Activated naive CD8-positive, alpha-beta T cell treated with anti-CD3 and anti-CD28 coated beads for 36 hours (primary cell): ENCODE results near the gene TMEM198. TPM values are rescaled to one million over a fixed set of nuclear protein-coding genes. Genes with fewer than 3 reads are reported as not detected.

Experiments
- DNase-seq: peaks from one replicate; pipeline ENCODE4 v3.0.0; 2021
- H3K27ac Mint-ChIP-seq: one replicate; pipeline ENCODE4 v1.8.0; 2022; ENCODE audit warnings: mild to moderate bottlenecking, moderate library complexity, mixed read lengths
- H3K27me3 Mint-ChIP-seq: one replicate; pipeline ENCODE4 v1.8.0; 2022; ENCODE audit warnings: mild to moderate bottlenecking, mixed read lengths
- H3K36me3 Mint-ChIP-seq: one replicate; pipeline ENCODE4 v1.8.0; 2021; ENCODE audit warnings: mild to moderate bottlenecking, mixed read lengths
- H3K4me1 Mint-ChIP-seq: one replicate; pipeline ENCODE4 v1.8.0; 2021; ENCODE audit warnings: mixed read lengths
- H3K4me3 Mint-ChIP-seq: one replicate; pipeline ENCODE4 v1.8.0; 2022; ENCODE audit warnings: mild to moderate bottlenecking, moderate library complexity, mixed read lengths
- H3K9me3 Mint-ChIP-seq: one replicate; pipeline ENCODE4 v1.8.0; 2022; ENCODE audit warnings: mixed read lengths
- total RNA-seq, 2 experiments: library from RNA; stranded (reverse); gene quantifications; one replicate each; pipeline ENCODE4 v1.2.3, GENCODE V29; 2021

Gene TMEM198
- total RNA-seq, 2 experiments from 2014 or later = 3.5 to 4.2 TPM

- no peak overlapping the region for H3K4me3 Mint-ChIP-seq
Measured at GRCh38 chr2:219515874-219516629, 27.8 kb upstream of the TMEM198 start.

GRCh38 chr2:219516888-219517287, 26.9 kb upstream of the TMEM198 start:
- peaks cover 89% of the 10 kb centered on the region for H3K27me3 Mint-ChIP-seq
- no peaks in the 10 kb centered on the region for H3K36me3 Mint-ChIP-seq
- no peak overlapping the region for H3K27ac Mint-ChIP-seq
- no peak for DNase-seq
- H3K4me3 Mint-ChIP-seq = no peak overlapping the region
- peaks cover 15% of the 10 kb centered on the region for H3K4me1 Mint-ChIP-seq
- no peaks in the 10 kb centered on the region for H3K9me3 Mint-ChIP-seq

More at GRCh38 chr2:219515874-219516629, 27.8 kb upstream of the TMEM198 start:
- no peaks in the 10 kb centered on the region for H3K9me3 Mint-ChIP-seq
- DNase-seq = no peak
- no peak overlapping the region for H3K27ac Mint-ChIP-seq
- H3K4me1 Mint-ChIP-seq = peaks cover 10% of the 10 kb centered on the region
- H3K36me3 Mint-ChIP-seq = no peaks in the 10 kb centered on the region
- H3K27me3 Mint-ChIP-seq = peaks cover 89% of the 10 kb centered on the region

GRCh38 chr2:219517954-219518778, 25.7 kb upstream of the TMEM198 start:
- H3K9me3 Mint-ChIP-seq = no peaks in the 10 kb centered on the region
- peaks cover 16% of the 10 kb centered on the region for H3K4me1 Mint-ChIP-seq
- no peak for DNase-seq
- H3K27ac Mint-ChIP-seq = no peak overlapping the region
- no peaks in the 10 kb centered on the region for H3K36me3 Mint-ChIP-seq
- no peak overlapping the region for H3K4me3 Mint-ChIP-seq
- peaks cover 82% of the 10 kb centered on the region for H3K27me3 Mint-ChIP-seq

GRCh38 chr2:219519526-219519916, 24.3 kb upstream of the TMEM198 start:
- no peak for DNase-seq
- H3K4me1 Mint-ChIP-seq = peaks cover 7% of the 10 kb centered on the region
- H3K9me3 Mint-ChIP-seq = no peaks in the 10 kb centered on the region

GRCh38 chr2:219520079-219520478, 23.7 kb upstream of the TMEM198 start:
- Mint-ChIP-seq H3K4me1 (peaks cover 7% of the 10 kb centered on the region), H3K27ac (no peak overlapping the region), H3K27me3 (peaks cover 86% of the 10 kb centered on the region), H3K9me3 (no peaks in the 10 kb centered on the region), H3K4me3 (no peak overlapping the region), H3K36me3 (no peaks in the 10 kb centered on the region)
- no peak for DNase-seq

More at GRCh38 chr2:219519526-219519916, 24.3 kb upstream of the TMEM198 start:
- Mint-ChIP-seq H3K27me3 (peaks cover 83% of the 10 kb centered on the region), H3K36me3 (no peaks in the 10 kb centered on the region), H3K27ac (no peak overlapping the region), H3K4me3 (no peak overlapping the region)

- DNase-seq = no peak
- H3K27me3 Mint-ChIP-seq = peaks cover 84% of the 10 kb centered on the region
- peaks cover 7% of the 10 kb centered on the region for H3K4me1 Mint-ChIP-seq
- H3K4me3 Mint-ChIP-seq = no peak overlapping the region
- no peak overlapping the region for H3K27ac Mint-ChIP-seq
- no peaks in the 10 kb centered on the region for H3K36me3 Mint-ChIP-seq
- no peaks in the 10 kb centered on the region for H3K9me3 Mint-ChIP-seq
Measured at GRCh38 chr2:219521066-219521880, 22.6 kb upstream of the TMEM198 start.

GRCh38 chr2:219522111-219523030, 21.5 kb upstream of the TMEM198 start:
- no peak overlapping the region for H3K4me3 Mint-ChIP-seq
- peaks cover 82% of the 10 kb centered on the region for H3K27me3 Mint-ChIP-seq

GRCh38 chr2:219523031-219523671, 20.7 kb upstream of the TMEM198 start:
- Mint-ChIP-seq H3K27ac (no peak overlapping the region), H3K27me3 (peaks cover 81% of the 10 kb centered on the region), H3K36me3 (no peaks in the 10 kb centered on the region), H3K9me3 (no peaks in the 10 kb centered on the region), H3K4me3 (no peak overlapping the region), H3K4me1 (peaks cover 7% of the 10 kb centered on the region)
- DNase-seq = no peak

More at GRCh38 chr2:219522111-219523030, 21.5 kb upstream of the TMEM198 start:
- H3K27ac Mint-ChIP-seq = no peak overlapping the region
- no peak for DNase-seq
- H3K36me3 Mint-ChIP-seq = no peaks in the 10 kb centered on the region
- no peaks in the 10 kb centered on the region for H3K9me3 Mint-ChIP-seq
- H3K4me1 Mint-ChIP-seq = peaks cover 7% of the 10 kb centered on the region

GRCh38 chr2:219524817-219525216, 19.0 kb upstream of the TMEM198 start:
- Mint-ChIP-seq H3K4me1 (peaks cover 7% of the 10 kb centered on the region), H3K4me3 (no peak overlapping the region), H3K27me3 (peaks cover 84% of the 10 kb centered on the region), H3K9me3 (no peaks in the 10 kb centered on the region), H3K27ac (no peak overlapping the region), H3K36me3 (no peaks in the 10 kb centered on the region)
- no peak for DNase-seq

GRCh38 chr2:219525533-219526232, 18.1 kb upstream of the TMEM198 start:
- Mint-ChIP-seq H3K9me3 (no peaks in the 10 kb centered on the region), H3K27me3 (peaks cover 85% of the 10 kb centered on the region), H3K4me3 (no peak overlapping the region), H3K36me3 (no peaks in the 10 kb centered on the region), H3K27ac (no peak overlapping the region), H3K4me1 (peaks cover 7% of the 10 kb centered on the region)
- DNase-seq = no peak

- Mint-ChIP-seq H3K27me3 (peaks cover 86% of the 10 kb centered on the region), H3K36me3 (no peaks in the 10 kb centered on the region), H3K9me3 (no peaks in the 10 kb centered on the region), H3K4me3 (no peak overlapping the region), H3K27ac (no peak overlapping the region), H3K4me1 (peaks cover 5% of the 10 kb centered on the region)
- DNase-seq = no peak
Measured at GRCh38 chr2:219526320-219527075, 17.3 kb upstream of the TMEM198 start.

- DNase-seq = no peak
- peaks cover 85% of the 10 kb centered on the region for H3K27me3 Mint-ChIP-seq
- H3K36me3 Mint-ChIP-seq = no peaks in the 10 kb centered on the region
- no peaks in the 10 kb centered on the region for H3K9me3 Mint-ChIP-seq
- H3K4me3 Mint-ChIP-seq = no peak overlapping the region
- peaks cover 1% of the 10 kb centered on the region for H3K4me1 Mint-ChIP-seq
- no peak overlapping the region for H3K27ac Mint-ChIP-seq
Measured at GRCh38 chr2:219527076-219527394, 16.8 kb upstream of the TMEM198 start.

- H3K27ac Mint-ChIP-seq = no peak overlapping the region
- H3K4me3 Mint-ChIP-seq = no peak overlapping the region
- H3K36me3 Mint-ChIP-seq = no peaks in the 10 kb centered on the region
- H3K9me3 Mint-ChIP-seq = no peaks in the 10 kb centered on the region
- peaks cover 82% of the 10 kb centered on the region for H3K27me3 Mint-ChIP-seq
- no peak for DNase-seq
- H3K4me1 Mint-ChIP-seq = no peaks in the 10 kb centered on the region
Measured at GRCh38 chr2:219527472-219527871, 16.4 kb upstream of the TMEM198 start.
